CD1c-positive myeloid dendritic cell (primary cell): ENCODE measurements around the gene CYCS.
A peak's percentile ranks its signal among the peaks of the same experiment; 100 is the strongest.
"Not testable (repeated sequence)": the region's sequence is repeated elsewhere in the genome, so short reads cannot be mapped to it uniquely, and the experiment has no call there.

Experiments used
- DNase-seq: peaks from one replicate; pipeline ENCODE4 v3.0.0-alpha.2; 2016; ENCODE audit errors: extremely low spot score

Gene CYCS

DNA sequence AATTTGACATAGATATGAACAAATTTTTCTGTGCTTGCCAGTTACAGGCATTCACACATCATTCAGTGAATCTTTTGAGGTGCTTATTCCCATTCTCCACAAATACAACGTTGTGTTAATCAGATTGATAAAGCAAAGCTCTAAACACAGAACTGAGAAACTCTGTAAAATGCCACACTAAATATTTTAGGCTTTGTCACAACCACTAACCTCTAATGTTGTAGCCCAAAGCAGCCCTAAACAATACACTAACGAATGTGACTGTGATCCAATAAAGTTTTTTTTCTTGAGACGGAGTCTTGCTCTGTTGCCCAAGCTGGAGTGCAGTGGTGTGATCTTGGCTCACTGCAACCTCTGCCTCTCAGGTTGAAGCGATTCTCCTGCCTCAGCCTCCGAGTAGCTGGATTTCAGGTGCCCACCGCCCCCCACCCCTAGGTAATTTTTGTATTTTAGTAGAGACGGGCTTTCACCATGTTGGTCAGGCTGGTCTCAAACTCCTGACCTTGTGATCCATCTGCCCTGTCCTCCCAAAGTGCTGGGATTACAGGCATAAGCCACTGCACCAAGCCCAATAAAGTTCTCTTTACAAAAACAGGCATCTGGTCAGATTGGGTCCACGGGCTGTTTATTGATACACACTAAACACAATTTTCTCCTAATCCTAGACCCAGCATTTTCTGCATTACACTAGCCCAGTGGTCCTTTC is 6.9 kb downstream of the CYCS start:
- no peak for DNase-seq

GRCh38 chr7:25117226-25118047 is 7.6 kb downstream of the CYCS start:
- DNase-seq, result peak; percentile 44

- no peak for DNase-seq
Measured at GRCh38 chr7:25116621-25117020, 8.4 kb downstream of the CYCS start.

GRCh38 chr7:25110514-25110913 is 14.5 kb downstream of the CYCS start:
- not testable (repeated sequence) for DNase-seq

DNA sequence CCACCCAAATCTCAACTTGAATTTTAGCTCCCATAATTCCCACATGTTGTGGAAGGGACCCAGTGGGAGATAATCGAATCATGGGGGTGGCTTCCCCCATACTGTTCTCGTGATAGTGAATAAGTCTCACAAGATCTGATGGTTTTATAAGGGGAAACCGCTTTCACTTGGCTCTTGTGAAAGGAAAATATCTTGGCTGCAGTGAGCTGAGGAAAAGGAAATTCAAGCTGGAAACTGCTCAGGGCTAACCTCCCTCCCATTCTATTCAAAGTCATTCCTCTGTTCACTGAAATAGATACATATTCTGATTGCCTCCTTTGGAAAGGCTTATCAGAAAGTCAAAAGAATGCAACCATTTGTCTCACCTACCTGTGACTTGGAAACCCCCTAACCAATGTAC is 15.8 kb downstream of the CYCS start:
- no peak for DNase-seq

DNA sequence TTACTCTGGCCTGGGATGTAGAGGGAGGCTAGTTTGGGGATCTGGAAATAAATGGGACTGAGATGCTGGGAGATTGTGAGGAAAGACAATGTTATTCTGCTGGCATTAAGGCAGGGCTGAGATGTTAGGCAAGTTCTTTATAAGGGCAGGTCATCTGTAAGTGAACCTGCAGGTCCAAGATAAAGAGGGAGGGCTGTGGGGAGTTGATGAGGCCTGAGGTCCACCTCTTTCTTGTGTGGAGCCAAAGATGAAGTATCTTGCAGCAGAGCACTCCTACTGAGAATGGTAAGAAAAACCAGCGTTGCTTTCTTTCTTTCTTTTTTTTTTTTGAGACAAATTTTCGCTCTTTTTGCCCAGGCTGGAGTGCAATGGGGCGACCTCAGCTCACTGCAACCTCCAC is 19.1 kb downstream of the CYCS start:
- no peak for DNase-seq

DNA sequence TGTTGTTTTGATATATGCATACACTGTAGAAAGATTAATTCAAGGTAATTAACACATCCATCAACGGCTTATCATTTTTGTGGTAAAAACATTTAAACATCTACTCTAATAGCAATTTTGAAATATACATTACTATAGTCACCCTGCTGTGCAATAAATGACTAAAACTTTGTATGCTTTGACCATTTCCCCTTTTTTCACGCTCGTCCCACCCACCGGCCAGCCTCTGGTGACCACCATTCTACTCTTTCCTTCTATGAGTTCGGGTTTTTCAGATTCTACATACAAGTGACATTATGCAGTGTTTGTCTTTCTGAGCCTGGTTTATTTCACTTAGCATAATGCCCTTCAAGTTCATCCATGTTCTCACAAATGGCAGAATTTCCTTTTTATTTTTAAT is 21.3 kb downstream of the CYCS start:
- peak; percentile 36 for DNase-seq

DNA sequence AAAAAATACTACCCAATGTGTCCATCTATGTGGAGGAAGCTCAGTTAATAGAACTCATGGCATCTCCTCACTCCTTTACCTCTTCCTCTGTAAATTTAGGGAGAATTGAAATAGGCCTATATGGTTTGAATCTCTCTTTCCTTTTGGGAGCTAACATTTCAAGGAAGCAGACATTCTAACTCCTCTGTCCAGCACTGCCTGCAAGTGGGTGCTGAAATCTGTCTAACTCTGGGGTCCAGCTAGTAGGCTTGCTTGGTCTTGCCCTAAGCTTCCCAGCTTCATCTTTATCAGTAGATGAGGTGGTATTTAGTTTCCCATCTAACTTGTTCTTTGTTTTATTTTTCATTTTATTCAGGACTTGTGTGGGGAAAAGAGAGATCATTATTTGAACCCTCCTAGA is 23.2 kb downstream of the CYCS start:
- DNase-seq, result no peak

DNA sequence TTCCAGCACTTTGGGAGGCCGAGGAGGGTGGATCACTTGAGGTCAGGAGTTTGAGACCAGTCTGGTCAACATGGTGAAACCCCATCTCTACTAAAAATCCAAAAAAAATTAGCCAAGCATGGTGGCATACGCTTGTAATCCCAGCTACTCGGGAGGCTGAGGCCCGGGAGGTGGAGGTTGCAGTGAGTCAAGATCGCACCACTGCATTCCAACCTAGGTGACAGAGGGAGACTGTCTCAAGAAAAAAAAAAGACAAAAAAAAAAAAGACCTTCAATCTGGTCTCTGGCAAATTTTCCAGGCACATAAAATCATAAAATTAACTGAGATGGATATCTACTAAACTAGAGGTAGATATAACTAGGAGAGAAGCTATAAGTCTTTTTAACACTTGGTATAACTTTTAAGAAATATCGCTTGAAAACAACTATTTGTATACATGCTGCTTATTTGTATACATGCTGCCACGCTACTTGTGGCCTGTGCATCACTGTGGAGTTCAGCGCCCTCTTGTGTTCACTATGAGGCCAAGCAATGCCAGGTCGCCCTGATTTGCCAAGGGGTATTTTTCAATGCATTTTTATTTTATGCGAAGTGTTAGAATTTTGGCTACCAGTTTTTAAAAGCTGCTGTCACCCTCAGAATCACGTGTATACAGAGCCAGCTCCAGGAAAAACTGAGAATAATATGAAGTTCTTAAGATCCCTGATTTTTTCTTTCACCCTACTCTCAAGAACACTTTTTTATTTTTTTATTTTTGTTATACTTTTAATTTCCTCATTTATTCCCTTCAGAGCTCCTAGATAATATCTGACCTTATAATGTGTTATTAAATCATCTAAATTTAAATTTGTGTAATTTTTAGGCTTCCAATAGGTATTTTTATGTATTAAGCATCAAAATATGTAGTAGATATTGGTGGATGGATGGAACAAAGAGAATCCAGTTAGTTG is 26.7 kb downstream of the CYCS start:
- DNase-seq, result peak; percentile 78

GRCh38 chr7:25095516-25096345 is 29.3 kb downstream of the CYCS start:
- no peak for DNase-seq

DNA sequence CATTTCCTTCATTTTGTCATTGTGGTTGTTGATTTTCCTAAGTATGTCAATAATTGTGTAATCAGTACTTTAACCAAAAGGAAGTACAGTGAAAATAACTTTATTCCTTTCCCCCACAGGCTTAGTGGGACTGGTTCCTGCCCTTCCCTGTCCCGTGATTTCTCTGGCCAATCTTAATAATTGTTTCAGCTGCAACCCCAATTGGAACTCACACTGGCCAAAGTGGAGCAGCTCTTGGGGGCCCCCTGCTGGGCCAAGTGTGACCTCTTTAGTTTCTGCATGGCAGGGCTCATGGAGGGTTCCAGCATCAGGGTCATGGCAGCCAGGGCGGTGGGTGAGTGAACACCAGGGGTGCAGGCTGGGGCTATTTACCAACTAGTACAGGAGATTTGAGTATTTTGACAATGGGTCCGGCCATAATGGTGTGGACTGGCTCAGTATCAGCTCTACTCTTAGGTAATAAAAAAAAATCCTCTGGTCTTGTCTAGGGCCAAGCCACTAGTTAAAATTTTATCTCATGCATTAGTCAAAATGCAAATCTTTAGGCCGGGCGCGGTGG is 31.7 kb downstream of the CYCS start:
- DNase-seq, result peak; percentile 87

GRCh38 chr7:25091779-25092178 is 33.3 kb downstream of the CYCS start:
- DNase-seq, result no peak

DNA sequence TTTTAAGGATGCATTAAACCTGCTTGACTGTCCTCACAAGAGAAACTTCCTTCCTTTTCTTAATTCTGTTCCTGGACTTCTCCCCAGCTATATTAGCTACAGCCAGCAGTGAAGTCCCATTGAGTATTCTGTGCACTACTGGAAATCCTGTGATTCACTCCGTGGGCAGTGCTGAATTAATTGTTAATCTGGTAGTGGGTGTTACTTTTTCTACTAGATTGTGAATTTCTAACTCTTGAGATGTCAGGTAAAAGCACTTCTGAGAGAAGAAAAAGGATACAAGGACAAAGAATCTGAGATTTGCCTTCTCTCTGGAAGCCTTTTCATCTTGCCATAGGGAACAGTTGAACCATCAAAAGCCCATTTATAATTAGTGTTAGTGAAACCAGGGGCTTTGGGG is 33.9 kb downstream of the CYCS start:
- DNase-seq, result no peak

GRCh38 chr7:25090374-25090773 is 34.7 kb downstream of the CYCS start:
- no peak for DNase-seq

DNA sequence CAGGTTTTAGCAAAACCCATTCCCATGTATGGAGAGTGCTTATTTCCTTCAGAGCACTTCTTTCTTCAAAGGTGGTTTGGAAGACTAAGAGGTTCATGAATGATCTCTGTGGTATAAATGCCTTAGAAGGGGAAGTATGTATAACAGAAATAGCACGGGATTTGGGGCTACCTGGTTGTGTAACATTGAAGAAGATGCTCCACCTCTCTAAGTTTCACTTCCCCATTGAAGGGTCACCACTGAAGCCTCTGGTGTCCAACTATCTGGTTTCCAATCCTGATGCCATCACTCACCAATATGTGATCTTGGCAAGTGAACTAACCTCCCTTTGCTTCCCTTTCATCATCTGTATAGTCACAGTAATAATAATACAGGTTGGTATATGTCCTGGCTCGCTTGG is 37.2 kb downstream of the CYCS start:
- peak; percentile 72 for DNase-seq

DNA sequence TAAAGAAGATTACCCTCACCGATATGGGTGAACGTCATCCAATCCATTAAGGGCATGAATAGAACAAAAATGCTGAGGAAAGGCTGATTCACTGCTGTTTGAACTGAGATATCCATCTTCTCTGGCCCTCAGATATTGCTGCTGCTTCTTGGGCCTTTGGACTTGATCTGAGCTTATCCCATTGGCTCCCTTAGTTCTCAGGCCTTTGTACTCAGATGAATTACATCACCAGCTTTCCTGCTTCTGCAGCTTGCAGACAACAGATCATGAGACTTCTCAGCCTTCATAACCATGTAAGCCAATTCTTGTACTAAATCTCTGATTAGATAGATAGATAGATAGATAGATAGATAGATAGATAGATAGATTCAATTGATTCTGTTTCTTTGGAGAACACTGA is 40.2 kb downstream of the CYCS start:
- DNase-seq, result no peak

DNA sequence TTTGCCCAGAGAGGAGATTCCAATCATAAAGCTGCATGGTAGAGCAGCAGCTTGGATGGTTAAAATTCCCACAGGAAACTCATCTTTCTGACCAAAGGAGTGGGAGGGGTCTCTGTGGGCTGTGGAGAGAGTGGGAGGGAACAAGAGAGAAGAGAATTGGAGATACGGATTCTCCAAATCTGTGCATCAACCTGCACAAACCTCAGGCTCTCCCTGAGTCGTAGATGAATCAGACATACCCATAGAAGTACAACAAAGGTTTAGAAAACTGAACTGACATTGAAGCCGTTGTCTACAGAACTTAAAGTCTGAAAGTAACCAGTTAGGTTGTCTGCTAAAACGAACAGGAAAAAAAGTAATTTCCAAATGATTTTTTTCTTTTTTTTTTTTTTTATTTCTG is 41.9 kb downstream of the CYCS start:
- DNase-seq, result no peak

DNA sequence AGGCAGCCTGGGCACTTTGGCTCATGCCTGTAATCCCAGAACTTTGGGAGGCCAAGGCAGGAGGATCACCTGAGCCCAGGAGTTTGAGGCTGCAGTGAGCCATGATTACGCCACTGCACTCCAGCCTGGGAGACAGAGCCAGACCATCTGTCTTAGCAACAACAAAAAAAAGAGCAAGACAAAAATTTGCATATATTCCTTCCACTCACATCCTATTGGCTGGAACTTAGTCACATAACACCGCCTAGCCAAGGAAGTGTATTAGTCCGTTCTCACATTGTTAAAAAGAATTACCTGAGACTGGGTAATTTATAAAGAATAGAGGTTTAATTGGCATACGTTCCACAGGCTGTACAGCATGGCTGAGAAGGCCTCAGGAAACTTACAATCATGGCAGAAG is 43.0 kb downstream of the CYCS start:
- DNase-seq, result not testable (repeated sequence)

DNA sequence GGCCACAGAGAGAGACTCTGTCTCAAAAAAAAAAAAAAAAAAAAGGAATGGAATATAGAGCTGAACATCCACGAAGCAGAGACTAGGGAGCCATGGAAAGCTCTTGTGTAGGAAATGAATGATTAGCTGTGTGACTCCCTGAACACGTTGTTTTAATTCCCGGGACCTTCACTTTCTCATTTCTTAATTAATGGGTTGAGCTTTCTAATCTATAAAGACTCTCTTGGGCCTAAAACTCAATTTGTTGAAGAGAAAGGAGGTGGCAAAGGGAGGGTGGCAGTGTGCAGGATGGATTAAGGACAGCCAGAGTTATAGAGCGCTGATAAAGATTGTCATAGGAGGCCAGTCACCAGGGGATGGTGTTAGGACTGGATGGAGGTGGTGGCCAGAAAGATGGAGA is 48.0 kb downstream of the CYCS start:
- DNase-seq, result no peak

GRCh38 chr7:25075459-25075858 is 49.6 kb downstream of the CYCS start:
- no peak for DNase-seq

DNA sequence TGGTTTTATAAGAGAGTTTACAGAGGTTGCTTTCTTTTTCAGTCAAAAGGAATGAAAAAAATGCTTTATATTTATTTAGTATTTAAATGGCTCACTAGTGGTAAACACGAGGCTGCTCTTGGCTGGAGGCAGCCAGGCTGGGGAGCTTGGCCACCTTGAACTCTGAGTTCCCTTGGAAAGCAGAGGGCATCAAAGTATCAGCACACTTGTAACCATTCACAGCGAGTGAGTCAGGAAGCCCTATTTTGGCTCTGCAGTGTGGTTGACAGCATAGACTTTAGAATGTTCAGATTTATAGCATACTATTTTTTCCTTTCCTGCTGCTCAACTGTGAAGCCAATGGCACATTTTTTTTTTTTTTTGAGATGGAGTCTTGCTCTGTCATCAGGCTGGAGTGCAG is 51.6 kb downstream of the CYCS start:
- DNase-seq, result no peak
